Mammary epithelial cell (primary cell): ENCODE results near the gene TBL3.

Source experiments
- CTCF ChIP-seq, 2 donors: IDR thresholded peaks in 1 of 2; conservative IDR thresholded peaks in 1 of 2; 2 replicates each; pipeline ENCODE4 v1.5.1; 2011 to 2012; ENCODE audit warnings: inconsistent platforms in 2 of 2, low read length in 2 of 2, mild to moderate bottlenecking in 2 of 2, control low read depth in 1 of 2, low read depth in 1 of 2; ENCODE audit not compliant: insufficient read depth in 1 of 2; ENCODE audit errors: extremely low read depth in 1 of 2
- EZH2 ChIP-seq: IDR thresholded peaks from 2 replicates; pipeline ENCODE4 v1.6.1; 2012; ENCODE audit warnings: low read length, inconsistent platforms, borderline replicate concordance

GRCh38 chr16:1973461-1974156 is 1.8 kb downstream of the TBL3 start:
- TF ChIP-seq CTCF (conservative IDR thresholded peaks at IDR 0.05 in 1 of 2, IDR thresholded peaks at IDR 0.05 in 1 of 2; ENCODE audit: extremely low read depth in 1 of 2, insufficient read depth in 1 of 2, low read depth in 1 of 2, low read length in 2 of 2): no peak
- TF ChIP-seq EZH2: no peak
